GM13976 (cell line): Measurements from ENCODE around the gene IFFO2.
A peak's percentile ranks its signal among the peaks of the same experiment; 100 is the strongest.

Experiments used
- DNase-seq: peaks from one replicate; pipeline ENCODE4 v3.0.0; 2012; ENCODE audit warnings: low spot score
- in situ Hi-C: fragments of 300-500 bp; cut with MboI; formaldehyde crosslinking; loops from one replicate; pipeline ENCODE4 v1.12.0; 2022; ENCODE audit warnings: low sequenced_read_pairs, mixed read lengths, inconsistent platforms; ENCODE audit not compliant: unreplicated experiment
- TF ChIP-seq, protein P1 (sequence below): IDR thresholded peaks from 2 replicates; pipeline ENCODE4 v1.5.1; 2012; ENCODE audit warnings: borderline replicate concordance, mild to moderate bottlenecking; ENCODE audit not compliant: insufficient read depth; ENCODE audit errors: extremely low read depth, missing control alignments, control extremely low read depth

The IFFO2 gene

GRCh38 chr1:18907917-18908845 lies 48.3 kb downstream of the IFFO2 start:
- TF ChIP-seq, protein P1, sequence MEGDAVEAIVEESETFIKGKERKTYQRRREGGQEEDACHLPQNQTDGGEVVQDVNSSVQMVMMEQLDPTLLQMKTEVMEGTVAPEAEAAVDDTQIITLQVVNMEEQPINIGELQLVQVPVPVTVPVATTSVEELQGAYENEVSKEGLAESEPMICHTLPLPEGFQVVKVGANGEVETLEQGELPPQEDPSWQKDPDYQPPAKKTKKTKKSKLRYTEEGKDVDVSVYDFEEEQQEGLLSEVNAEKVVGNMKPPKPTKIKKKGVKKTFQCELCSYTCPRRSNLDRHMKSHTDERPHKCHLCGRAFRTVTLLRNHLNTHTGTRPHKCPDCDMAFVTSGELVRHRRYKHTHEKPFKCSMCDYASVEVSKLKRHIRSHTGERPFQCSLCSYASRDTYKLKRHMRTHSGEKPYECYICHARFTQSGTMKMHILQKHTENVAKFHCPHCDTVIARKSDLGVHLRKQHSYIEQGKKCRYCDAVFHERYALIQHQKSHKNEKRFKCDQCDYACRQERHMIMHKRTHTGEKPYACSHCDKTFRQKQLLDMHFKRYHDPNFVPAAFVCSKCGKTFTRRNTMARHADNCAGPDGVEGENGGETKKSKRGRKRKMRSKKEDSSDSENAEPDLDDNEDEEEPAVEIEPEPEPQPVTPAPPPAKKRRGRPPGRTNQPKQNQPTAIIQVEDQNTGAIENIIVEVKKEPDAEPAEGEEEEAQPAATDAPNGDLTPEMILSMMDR: no peak
- in situ Hi-C loops: loop anchor here (25.0 kb wide), 1 partner anchor 179 kb away; no protein-coding TSS in a partner anchor
- no peak for DNase-seq

DNA sequence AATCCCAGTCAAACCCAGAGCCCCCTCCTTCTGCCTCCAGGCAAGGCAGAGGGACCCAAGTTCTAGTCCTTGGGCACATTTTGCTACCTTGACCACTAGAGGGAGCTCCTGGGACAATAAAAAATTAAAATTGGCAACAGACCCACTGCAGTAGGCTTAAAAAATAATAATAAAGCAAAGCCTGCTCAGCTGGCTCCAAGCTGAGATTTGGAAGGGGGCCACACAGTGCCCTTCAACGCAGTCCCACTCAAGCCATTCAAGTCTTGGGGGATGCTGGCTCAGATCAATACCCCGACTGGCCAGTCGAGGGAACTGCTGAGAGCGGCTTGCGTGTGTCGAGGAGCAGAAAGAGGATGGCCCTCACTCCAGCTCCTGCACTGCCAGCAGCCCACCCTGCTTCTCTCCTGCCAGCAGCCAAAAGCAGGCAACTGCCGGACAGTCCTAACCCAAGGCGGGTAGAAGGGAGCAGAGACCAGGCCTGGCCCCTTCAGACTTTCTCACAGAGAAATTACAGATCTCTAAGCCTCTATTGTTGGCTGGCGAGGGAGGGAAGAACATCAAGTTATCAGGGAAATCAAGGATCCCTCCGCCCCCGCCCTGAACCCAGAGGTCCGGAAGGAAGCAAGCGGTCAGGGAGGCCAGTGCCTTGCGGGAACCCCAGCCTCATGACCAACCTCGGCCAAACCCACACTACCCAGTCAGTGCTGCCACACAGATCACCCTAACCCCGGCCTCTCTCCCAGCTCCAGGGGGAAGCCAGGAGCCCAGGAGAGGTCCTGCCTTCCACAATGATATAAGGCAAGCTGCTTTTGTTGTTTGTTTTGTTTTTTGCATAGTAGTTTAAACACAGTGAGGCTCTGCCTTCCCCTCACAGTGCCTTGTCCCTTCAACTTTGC lies 49.2 kb downstream of the IFFO2 start:
- in situ Hi-C loops: loop anchor here (25.0 kb wide), 1 partner anchor 180 kb away; no protein-coding TSS in a partner anchor
- TF ChIP-seq, protein P1: peak; percentile 66
- peak; percentile 76 for DNase-seq

DNA sequence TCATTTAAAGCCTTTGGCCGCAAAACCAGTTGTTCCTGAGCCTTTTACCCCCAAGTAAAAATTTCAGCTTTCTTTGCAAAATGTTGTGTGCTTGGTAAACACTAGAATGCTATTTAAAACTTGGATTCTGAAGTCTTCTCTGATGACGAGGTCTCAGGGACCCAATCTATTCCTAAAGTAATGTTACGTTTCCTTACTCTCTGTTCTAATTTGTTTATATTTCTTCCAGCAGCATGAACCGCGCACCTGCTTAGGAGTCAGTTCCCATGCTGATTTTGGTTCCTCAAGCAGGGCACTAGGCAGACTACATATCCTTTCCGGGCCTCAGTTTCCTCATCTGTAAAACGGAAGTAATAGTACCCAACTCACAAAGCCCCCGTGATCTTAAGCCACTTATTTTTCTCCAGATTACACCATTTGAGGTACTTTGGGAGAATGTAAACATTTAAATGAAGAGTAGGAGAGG lies 53.2 kb downstream of the IFFO2 start:
- in situ Hi-C loops: loop anchor here (25.0 kb wide), 1 partner anchor 184 kb away; no protein-coding TSS in a partner anchor
- DNase-seq: no peak
- TF ChIP-seq, protein P1: no peak

- TF ChIP-seq, protein P1: no peak
- in situ Hi-C loops: loop anchor here (25.0 kb wide), 1 partner anchor 185 kb away; no protein-coding TSS in a partner anchor
- DNase-seq: peak; percentile 99
These were observed 53.8 kb downstream of the IFFO2 start, which contains the start of gene ALDH4A1 for GRCh38 chr1:18902523-18903290. Gene ALDH4A1, minus strand, starts transcription at chr1:18902555. Its CDS starts 32 bp downstream, at chr1:18902523.

DNA sequence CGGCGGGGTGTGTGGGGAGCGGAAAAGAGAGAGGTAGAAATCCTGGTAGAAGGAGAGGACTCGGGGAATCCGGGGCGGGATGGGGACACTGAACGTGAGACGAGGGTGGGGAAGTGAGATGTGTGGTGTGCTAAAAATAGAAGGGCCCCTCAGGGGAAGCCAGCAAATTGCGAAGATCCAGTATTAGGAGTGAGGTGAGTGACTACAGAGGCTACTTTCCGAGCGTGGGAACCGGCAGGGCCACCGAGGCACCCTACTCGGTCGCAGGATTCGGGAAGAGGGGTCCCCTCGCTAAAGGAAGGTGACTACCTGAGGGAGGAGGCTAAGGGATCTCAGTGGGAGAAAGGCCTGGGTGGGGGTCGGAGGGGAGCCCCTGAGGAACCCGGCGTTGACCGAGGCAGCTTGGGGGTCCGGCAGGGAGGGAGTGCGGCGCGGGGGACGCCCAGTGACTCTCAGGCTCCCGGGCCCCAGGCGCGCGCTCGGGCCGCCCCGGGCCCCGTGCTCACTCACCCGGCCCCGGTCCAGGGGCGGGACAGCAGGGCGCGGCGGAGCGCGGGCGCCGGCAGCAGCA lies 54.4 kb downstream of the IFFO2 start:
- in situ Hi-C loops: loop anchor here (25.0 kb wide), 1 partner anchor 185 kb away; no protein-coding TSS in a partner anchor
- TF ChIP-seq, protein P1: no peak
- no peak for DNase-seq
